OCI-M2 (cell line): ENCODE data around the gene SORCS2.

Experiments
- DNase-seq: peaks from one replicate; lab custom pipeline; 2025; ENCODE audit not compliant: unreplicated experiment; lab: John Stamatoyannopoulos, UW

The SORCS2 gene

DNA sequence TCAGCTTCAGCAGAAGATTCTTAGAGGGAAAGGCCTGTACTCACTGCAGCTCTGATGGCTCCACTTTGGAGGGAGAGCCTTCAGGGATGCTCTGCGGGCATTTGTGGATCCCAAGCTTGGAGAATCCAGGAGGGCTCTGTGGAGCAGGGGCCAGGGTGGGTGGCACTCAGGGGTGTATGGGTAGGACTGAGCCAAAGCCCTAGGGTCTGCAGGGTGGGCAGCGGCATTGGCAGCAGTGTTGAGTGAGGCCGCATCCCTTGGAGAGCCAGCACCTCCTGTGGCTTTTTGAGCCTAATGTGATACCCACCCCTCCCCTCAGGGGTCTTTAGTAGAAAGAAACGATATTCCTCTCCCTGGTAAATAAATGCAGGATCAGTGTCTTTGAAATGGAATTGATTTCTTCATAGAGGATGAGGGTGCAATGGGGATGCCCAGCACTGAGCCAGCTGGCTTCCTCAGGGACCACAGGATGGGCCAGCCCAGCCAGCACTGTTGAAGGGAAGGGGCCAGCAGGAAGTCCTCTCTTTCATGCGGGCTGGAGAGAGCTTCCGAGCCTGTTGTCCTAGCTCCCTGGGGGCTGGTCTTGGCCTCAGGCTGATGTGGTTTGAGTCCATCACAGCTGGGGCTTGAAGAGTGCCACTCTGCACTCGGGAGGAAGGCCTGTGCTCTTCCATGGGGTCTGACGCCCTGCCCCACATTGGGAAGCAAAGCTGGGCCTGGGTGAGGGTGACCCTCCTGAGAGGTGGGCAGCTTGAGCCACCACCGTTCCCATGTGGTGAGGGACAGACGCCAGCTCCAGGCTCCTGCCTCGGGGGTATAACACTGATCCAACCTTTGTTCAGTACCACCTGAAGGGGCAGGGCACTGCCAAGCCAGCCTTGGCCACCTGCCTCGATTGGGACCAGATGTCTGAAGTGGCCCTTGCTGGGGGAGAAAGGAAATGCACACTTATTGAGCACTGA lies 192.9 kb downstream of the SORCS2 start:
- DNase-seq: no peak

DNA sequence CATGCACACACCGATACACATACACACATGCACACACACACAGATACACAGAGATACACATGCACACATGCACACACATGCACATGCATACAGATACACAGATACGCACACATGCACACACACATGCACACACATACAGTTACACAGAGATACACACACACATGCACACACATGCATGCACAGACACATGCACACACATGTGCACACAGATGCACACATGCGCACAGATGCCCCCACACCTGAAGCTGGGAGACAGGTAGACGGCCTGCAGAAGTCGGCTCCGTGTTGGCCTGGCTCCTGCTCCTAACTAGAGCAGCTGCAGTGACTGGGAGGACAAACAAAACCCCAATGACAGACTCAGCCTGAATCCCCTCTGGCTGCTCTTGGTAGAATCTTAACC lies 195.6 kb downstream of the SORCS2 start:
- DNase-seq: no peak

DNA sequence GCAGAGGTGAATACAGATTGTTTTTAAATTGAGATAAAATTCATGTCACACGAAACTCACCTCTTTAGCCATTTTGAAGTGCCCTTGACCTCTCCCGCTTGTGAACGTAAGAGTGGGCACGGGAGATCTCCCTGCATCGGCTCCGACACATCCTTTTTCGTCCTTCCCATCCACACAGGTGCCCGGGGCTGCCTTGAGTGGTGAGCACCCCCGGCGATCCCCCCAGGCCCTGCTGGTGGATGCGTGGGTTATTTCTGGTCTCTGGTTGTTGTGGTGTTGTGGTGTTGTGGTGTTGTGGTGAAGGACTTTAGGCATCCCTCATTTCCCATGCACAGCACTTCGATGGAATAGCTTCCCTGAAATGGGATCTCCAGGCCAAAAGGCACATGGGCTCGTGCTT lies 196.3 kb downstream of the SORCS2 start:
- DNase-seq: no peak

DNA sequence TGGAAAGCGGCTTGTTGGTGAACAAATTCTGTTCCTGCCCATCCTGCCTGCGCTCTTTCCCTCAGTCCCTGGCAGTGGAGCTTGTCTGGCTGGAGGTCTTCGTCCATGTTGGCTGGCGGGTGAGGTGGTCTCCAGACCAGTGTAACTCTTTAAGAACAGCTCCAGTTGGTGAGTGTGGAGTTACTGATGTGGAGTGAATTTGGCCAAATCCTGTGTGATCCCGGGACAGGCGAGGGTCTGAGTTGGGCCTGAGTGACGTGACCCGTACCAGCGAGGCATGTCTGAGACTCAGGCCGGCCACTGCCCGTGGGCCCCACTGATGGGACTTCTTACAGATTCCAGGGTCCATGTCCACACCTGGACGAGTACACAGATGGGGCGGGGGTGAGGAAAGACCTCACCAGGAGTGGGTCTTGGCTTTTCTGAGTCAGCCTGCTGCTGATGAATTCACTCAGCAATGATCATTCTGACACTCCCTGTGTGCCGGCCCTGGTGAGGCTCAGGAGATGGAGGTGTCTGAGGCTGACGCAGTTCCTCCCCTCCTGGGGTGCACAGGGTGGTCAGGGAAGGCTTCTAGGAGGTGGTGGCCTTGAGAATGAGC lies 196.9 kb downstream of the SORCS2 start:
- no peak for DNase-seq

DNA sequence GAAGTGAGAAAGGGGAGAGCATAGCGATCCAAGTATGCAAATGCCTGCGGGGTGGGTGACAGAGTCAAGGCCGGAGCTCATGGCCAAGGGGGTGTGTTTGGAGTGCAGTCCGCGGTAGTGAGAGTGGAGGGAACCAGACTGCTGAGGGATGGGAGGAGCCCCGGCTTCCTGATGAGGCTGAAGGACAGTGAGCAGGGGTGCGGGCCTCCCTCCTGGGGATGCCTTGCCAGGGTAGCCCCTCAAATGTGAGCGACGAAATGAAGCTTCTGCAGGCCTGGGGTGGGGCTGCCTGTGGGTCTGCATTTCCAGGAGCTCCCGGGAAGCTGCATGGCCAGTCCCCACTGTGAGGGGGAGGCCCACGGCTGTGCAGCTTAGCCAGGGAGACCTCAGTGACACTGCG lies 197.4 kb downstream of the SORCS2 start:
- DNase-seq: no peak

- no peak for DNase-seq
These were observed 198.0 kb downstream of the SORCS2 start for GRCh38 chr4:7390336-7390735.

DNA sequence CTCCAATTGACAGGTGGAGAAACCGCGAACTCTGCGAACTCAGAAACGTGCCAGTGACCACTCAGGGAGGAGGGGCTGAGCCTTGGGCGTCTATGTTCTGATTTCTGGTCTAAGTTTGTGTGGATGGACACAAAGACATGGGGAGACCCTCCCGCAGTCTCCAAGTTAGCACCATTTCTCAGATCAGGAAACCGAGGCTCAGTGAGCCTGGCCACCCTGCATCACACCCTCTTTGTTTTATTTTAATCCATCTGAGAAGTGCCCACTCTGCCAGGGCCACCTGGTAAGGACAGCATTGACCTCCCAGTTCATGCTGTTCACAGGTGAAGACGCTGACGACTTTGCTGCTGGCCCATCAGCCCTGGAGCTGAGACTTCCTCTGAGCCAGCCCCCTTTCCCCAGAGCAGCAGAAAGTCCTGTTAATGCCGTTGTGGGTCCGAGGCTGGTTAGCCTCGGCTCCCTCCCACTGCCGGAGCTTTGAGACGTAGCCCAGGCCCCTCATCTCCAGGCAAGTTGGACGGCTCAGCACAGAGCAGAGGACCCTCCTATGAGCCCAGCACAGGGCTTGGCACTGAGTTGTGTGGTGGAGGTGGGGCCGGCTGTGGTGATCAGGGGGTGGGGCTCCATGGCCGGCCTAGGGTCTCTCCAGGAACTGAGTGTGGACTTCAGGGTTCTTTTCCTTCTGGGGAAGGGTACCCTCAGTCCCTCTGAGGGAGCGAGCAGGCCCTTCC lies 198.7 kb downstream of the SORCS2 start:
- no peak for DNase-seq

DNA sequence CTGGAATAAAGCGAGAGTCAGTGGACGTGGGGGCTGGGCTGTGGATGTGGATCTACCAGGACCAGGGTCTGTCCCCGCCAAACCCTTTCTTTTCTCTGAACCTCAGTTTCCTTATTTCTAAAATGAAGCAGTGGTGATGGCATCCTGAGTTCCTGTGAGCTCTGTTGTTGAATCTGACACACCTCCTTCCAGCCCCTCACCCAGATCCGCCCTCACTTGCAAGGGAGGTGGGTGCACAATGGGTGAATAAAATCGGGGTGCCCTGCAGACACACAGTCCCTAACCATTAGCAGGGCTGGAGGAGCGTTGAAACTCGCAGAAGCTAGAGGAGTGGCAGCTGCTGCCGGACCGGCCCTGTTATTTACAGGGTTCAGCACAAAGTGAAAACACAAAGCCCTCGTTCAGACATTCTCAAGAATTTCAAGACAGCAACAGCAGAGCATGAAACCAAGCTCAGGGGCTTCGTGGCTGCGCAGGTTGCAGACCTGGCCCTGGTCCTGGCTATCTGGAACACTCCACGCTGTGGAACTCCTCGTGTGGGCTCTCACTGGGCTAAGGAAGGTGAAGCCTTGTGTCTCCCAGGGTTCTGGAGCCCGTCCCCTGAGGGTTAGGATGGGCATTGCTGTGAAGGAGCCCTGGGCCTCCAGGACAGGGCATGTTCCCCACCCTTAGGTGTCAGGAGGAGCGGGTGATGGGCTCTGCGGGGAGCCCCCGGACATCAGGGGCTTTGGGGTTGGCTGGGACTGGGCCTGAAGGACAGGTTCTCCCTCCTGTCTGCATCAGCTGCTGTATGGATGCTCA lies 199.5 kb downstream of the SORCS2 start:
- no peak for DNase-seq

DNA sequence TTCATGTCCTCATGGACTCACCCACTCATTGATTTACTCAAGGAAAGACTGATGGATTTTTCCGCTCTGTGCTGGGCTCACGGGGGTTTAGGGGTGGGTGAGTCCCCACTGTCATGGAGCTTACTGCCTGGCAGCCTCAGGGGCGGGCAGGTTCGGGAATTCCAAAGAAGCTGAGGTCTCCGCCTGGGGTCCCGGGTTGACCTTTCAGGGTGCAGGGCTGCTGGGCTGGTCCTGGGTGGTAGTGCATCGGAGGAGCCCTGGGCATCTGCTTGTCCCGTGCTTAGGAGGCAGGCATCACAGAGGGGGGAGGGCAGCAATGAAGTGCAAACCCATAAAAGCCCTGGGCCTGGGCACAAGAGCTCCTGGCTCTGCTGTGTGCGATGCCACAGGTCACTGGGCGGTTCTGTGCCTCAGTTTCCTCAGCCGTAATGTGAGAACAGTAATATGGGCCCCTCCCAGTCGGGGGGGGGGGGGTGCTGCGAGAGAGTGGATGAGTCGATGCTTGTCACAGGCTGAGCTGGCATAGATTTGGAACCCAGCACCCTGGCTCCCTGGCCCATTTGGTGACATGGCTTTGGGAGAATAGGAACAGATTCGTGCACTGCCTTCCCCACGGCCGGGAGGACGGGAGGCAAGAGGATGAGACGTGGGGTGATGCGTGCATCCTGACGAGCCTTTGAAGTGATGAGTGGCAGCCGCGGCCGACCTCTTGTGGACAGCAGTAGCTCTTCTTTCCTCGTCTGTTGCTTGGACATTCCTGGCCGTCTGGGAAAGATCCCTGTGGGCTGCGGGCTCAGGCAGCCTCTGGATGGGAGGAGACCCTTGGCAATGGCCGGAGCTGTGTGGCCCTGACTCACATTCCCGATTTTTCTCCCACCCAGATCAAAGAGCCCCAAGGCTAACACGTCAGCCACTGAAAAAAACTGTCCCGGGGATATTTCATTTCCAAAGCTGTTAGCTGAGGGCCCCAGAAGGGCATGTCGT lies 200.4 kb downstream of the SORCS2 start:
- no peak for DNase-seq

DNA sequence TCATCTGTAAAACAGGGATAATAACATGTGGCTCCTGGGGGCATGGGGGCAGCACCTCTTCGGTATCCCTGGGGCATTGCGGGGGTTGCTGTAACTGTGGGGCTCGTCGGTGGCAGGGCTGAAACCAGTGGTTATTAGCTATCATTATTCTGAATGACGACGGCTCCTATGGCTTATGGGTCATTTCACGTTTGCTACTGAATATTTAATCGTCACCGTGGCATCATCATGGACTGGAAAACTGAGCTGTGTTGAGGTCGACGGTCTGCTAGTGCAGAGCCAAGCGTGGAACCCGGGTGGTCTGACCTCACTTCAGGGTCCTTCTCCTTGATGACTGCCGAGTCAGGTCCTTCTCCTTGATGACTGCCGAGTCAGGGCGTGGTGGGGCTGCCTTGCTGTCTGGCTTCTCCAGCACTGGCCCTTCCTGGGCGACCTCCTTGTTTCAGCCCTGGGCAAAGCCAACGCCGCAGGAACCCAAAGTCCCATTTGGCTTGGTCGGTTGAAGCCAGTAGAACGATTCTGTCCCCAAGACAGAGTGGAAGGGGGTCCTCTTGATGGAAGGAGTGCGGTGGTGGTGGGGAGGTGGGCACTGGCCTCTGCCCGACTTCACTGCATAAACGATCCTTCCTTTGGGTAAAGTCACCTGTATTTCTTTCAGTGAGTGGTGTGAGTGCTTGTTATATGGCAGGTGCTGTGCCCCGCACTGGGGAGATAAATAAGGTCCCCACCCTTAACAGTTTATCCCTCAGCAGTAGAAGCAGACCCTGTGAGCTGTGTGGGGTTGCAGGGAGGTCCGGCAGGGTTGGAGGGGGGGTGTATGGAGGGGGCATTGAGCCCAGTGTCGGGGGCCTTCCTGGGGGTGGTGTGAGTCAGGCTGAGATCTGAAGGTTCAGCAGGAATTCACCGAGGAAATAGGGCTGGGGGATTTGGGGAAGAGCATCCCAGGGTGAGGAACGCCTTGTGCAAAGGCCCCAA lies 201.6 kb downstream of the SORCS2 start:
- DNase-seq: no peak

- DNase-seq: no peak
These were observed 202.5 kb downstream of the SORCS2 start for GRCh38 chr4:7394681-7395451.

GRCh38 chr4:7395645-7396044 lies 203.3 kb downstream of the SORCS2 start:
- no peak for DNase-seq

DNA sequence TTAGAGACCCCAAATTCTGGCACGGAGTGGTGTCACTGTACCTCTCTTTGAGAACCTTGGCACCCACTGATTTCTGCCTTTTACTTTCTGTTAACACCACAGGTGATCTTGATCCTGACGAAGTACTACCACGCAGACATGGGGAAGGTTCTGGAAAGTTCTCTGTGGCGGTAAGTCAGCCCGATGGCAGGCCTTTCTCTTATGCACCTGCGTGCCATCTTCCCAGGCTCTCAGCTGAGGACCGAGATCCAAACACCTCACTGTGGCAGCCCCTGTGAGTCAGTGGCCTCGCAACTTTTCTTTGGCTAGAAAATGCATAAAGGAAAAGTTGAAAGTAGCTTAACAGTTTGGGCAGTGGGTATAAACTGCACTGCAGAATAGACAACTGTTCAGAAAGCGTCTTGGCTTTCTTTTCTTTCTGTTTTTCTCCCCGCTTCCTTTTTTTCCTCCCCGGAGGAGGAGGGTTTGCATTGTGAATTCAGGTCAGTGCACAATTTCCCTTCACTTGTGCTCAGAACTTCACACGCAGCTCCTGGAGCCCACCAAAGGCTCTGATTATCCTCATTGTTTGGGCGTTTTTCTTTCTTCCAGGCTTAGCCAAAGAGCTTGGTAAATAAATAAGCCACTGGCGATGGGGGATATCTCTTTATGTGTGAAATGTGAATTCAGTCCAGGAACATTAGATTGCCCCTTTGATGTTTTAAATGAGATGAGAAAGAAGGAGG lies 204.0 kb downstream of the SORCS2 start:
- no peak for DNase-seq

DNA sequence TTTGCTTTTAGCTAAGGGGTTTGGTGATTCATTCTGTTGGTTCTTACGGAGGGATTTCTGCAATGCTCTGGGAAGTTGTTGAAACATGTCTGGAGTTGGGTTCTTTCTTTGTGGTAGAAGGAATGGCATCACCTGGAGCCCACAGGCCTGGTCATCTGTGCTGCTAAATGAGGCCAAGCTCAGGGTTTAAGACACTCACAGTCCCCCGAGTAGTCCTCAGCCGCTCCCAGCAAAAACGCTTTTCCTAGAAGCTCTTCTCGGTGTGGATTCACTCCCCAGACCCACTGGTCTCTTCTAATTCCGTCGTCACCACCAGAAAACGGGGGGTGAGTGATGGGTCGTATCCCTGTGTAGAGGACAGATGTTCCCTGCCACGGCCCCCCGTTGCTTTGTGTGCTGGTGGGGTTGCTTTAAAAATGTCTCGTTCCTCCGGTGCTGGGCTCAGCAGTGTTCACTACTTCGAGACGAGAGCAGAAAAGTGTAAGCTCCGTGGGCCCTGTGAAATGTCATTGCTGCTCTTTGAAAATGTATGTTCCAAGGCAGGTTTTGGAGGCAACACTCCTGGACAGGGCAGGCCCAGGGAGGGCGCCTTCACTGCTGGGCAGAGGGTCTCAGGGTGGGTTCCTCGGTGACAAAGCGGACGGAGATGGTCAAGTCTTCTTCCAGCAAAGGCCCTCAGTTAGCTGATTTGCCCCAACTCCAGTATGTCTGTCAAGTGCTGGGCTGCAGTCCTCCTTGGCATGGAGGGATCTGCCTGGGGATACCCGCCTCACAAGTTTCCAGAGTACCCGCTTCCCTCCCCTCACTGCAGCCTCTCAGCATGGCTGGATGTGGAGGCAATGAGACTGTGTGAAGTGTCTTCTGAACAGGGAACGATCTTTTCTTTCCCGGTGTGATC lies 205.1 kb downstream of the SORCS2 start:
- no peak for DNase-seq

DNA sequence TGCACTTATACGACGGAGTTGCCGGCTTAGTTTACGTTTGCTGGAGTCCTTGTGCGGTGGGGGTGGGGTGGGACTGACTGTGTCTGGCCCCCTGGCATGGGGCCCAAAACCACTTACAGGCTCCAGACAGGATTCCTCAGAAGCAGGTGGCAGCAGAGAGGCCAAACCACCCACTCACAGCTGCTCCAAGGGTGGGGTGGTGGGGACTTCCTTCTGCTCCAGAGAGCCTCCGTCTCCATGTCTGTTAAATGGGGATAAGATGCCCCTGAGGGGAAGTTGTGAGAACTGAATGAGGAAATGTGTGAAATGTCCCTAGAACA lies 205.7 kb downstream of the SORCS2 start:
- DNase-seq: no peak

GRCh38 chr4:7398788-7399439 lies 206.6 kb downstream of the SORCS2 start:
- DNase-seq: no peak
